HepG2 (cell line): ENCODE measurements around the gene TOM1L1. TPM values are rescaled to one million over a fixed set of nuclear protein-coding genes. Genes with fewer than 3 reads are reported as not detected.

Experiments used
- ARHGAP35 ChIP-seq: sonication (generic); formaldehyde crosslinking; IDR thresholded peaks from 2 replicates; pipeline ENCODE4 v1.9.0; 2022; ENCODE audit warnings: mild to moderate bottlenecking, inconsistent platforms, moderate library complexity, missing genetic modification reagents, borderline replicate concordance
- CC2D1A ChIP-seq: sonication (generic); formaldehyde crosslinking; IDR thresholded peaks from 2 replicates; pipeline ENCODE4 v1.8.1; 2023; ENCODE audit warnings: mild to moderate bottlenecking, missing genetic modification reagents
- CHD2 ChIP-seq: IDR thresholded peaks from 2 replicates; pipeline ENCODE4 v1.6.1; 2011; ENCODE audit warnings: low read depth, low read length, improper control_type of control experiment
- CREB1 ChIP-seq, 2 experiments: fragments of 450-650 bp in 1 of 2; IDR thresholded peaks; 2 replicates each; pipeline ENCODE4 v1.6.1; 2016 to 2017; ENCODE audit warnings: control low read depth in 1 of 2, mild to moderate bottlenecking in 1 of 2, missing compliant biosample characterization in 1 of 2, missing genetic modification characterization in 1 of 2
- FLYWCH1 ChIP-seq: sonication (generic); formaldehyde crosslinking; IDR thresholded peaks from 2 replicates; pipeline ENCODE4 v1.8.1; 2023; ENCODE audit warnings: mild to moderate bottlenecking, missing genetic modification reagents
- MTA3 ChIP-seq: sonication (generic); formaldehyde crosslinking; IDR thresholded peaks from 2 replicates; pipeline ENCODE4 v1.4.0; 2020; ENCODE audit warnings: missing genetic modification reagents
- SKI ChIP-seq: fragments of 450-650 bp; IDR thresholded peaks from one replicate; pipeline ENCODE4 v1.6.1; 2018; ENCODE audit warnings: mild to moderate bottlenecking; ENCODE audit not compliant: partially characterized antibody
- THAP11 ChIP-seq: IDR thresholded peaks from 2 replicates; pipeline ENCODE4 v1.6.1; 2016; ENCODE audit warnings: missing biosample characterization, missing genetic modification reagents
- ZIK1 ChIP-seq: sonication (generic); formaldehyde crosslinking; IDR thresholded peaks from 2 replicates; pipeline ENCODE4 v1.5.0; 2020; ENCODE audit warnings: mild to moderate bottlenecking, low read depth, missing genetic modification reagents, borderline replicate concordance
- ZNF256 ChIP-seq: sonication (generic); formaldehyde crosslinking; conservative IDR thresholded peaks from 2 replicates; pipeline ENCODE4 v1.4.0; 2020; ENCODE audit warnings: missing genetic modification reagents
- ZNF33A ChIP-seq: sonication (generic); formaldehyde crosslinking; IDR thresholded peaks from 2 replicates; pipeline ENCODE4 v1.5.1; 2020; ENCODE audit warnings: missing genetic modification reagents, mild to moderate bottlenecking, moderate library complexity, borderline replicate concordance
- ZNF501 ChIP-seq: sonication (generic); formaldehyde crosslinking; IDR thresholded peaks from 2 replicates; pipeline ENCODE4 v1.5.1; 2020; ENCODE audit warnings: mild to moderate bottlenecking, moderate library complexity, missing genetic modification reagents
- ZNF703 ChIP-seq: sonication (generic); formaldehyde crosslinking; IDR thresholded peaks from 2 replicates; pipeline ENCODE4 v1.5.1; 2020; ENCODE audit warnings: missing genetic modification reagents, mild to moderate bottlenecking, moderate library complexity, borderline replicate concordance
- ZNF746 ChIP-seq: sonication (generic); formaldehyde crosslinking; IDR thresholded peaks from 2 replicates; pipeline ENCODE4 v1.8.0; 2022; ENCODE audit warnings: mild to moderate bottlenecking, missing genetic modification reagents
- ZNF75D ChIP-seq: sonication (generic); formaldehyde crosslinking; IDR thresholded peaks from 2 replicates; pipeline ENCODE4 v1.8.1; 2023; ENCODE audit warnings: missing genetic modification reagents, mild to moderate bottlenecking, borderline replicate concordance
- ZNF841 ChIP-seq: sonication (generic); formaldehyde crosslinking; IDR thresholded peaks from 2 replicates; pipeline ENCODE4 v1.8.1; 2023; ENCODE audit warnings: missing genetic modification reagents, borderline replicate concordance
- polyA plus RNA-seq, 8 experiments: library from polyadenylated mRNA; depleted of rRNA in 3 of 8; stranded (reverse) in 7 of 8; unstranded in 1 of 8; fragments of >200 nt; fragmentation: Illumina TruSeq in 4 of 8; extraction: Trizol in 4 of 8; gene quantifications; 2 replicates each; pipeline versions ENCODE4 v1.2.1 to v1.2.3, GENCODE V29; 2011 to 2016; ENCODE audit warnings: low read depth in 4 of 8, missing spikeins in 1 of 8, mixed read lengths in 1 of 8; ENCODE audit not compliant: insufficient read depth in 1 of 8
- total RNA-seq, 5 experiments: library from RNA; depleted of rRNA; stranded (reverse); fragments of >200 nt; fragmentation: Illumina TruSeq; extraction: Trizol; gene quantifications; 2 replicates each; pipeline ENCODE4 v1.2.3, GENCODE V29; 2016; ENCODE audit warnings: low read depth in 1 of 5
- TF ChIP-seq, protein P1 (sequence below): sonication (generic); formaldehyde crosslinking; IDR thresholded peaks from 2 replicates; pipeline ENCODE4 v1.4.0; 2020; ENCODE audit warnings: low read depth, mild to moderate bottlenecking, missing genetic modification reagents
- TF ChIP-seq, protein P2 (sequence below): sonication (generic); formaldehyde crosslinking; conservative IDR thresholded peaks from 2 replicates; pipeline ENCODE4 v1.4.0; 2020; ENCODE audit warnings: missing genetic modification reagents
- TF ChIP-seq, protein P3 (sequence below): sonication (generic); formaldehyde crosslinking; IDR thresholded peaks from 2 replicates; pipeline ENCODE4 v1.5.0; 2020; ENCODE audit warnings: mild to moderate bottlenecking, low read depth, missing genetic modification reagents, borderline replicate concordance
- TF ChIP-seq, protein P4 (sequence below): IDR thresholded peaks from 2 replicates; pipeline ENCODE4 v1.6.1; 2016; ENCODE audit warnings: missing compliant biosample characterization, missing genetic modification reagents, borderline replicate concordance
- TF ChIP-seq, protein P5 (sequence below): sonication (generic); formaldehyde crosslinking; IDR thresholded peaks from 2 replicates; pipeline ENCODE4 v1.4.0; 2020; ENCODE audit warnings: missing genetic modification reagents

Gene TOM1L1
- total and polyA plus RNA-seq, 2 of the 13 experiments (the other 11 are each of a cell fraction or from before 2014, with no cell fraction given): 45.3 to 51.3 TPM

DNA sequence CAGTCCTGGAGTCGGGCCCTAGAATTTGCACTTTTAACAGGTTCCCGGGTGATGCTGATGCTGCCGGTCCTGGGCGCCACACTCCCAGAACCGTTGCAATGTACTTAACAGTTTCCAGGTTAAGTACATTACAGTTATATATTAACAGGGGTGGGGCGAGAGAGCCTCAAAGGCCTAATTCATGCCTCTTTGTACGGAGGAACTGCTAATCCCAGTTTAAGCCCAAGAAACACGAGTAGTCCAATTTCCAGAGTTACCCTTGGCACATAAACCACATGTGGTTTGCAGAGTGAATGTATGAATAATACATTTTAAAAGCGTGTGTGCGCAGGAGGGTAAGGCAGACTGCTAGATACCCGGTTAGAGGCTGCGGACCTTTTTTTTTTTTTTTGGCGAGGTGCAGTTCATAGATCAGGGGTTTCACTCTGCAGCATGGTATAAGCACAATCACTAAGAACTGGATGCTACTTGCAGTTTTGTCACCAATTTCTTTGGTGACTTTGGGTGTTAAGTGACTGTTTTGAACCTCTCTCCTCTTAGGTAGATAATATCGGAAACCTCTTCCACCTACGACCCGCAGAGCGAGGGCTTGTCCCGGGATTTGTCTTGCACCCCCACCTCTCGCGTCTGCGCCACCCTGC lies 67.1 kb downstream of the TOM1L1 start (continued):
- TF ChIP-seq CREB1 (IDR thresholded peaks at IDR 0.05) (no peak), CREB1 (CRISPR knock-in tag; IDR thresholded peaks at IDR 0.05) (0 out of 2 replicates have a peak, but pooled peaks have one; percentile 16), CHD2 (no peak), ZNF703 (no peak), ZNF501 (CRISPR knock-in tag) (no peak), ZNF75D (CRISPR knock-in tag) (no peak), ZIK1 (CRISPR knock-in tag) (no peak), ZNF746 (no peak), FLYWCH1 (CRISPR knock-in tag) (no peak), ZNF841 (no peak), ARHGAP35 (CRISPR knock-in tag) (no peak), ZNF33A (CRISPR knock-in tag) (no peak), CC2D1A (CRISPR knock-in tag) (no peak), SKI (no peak), MTA3 (CRISPR knock-in tag) (no peak), THAP11 (CRISPR knock-in tag) (no peak), ZNF256 (no peak)
- TF ChIP-seq, protein P1, sequence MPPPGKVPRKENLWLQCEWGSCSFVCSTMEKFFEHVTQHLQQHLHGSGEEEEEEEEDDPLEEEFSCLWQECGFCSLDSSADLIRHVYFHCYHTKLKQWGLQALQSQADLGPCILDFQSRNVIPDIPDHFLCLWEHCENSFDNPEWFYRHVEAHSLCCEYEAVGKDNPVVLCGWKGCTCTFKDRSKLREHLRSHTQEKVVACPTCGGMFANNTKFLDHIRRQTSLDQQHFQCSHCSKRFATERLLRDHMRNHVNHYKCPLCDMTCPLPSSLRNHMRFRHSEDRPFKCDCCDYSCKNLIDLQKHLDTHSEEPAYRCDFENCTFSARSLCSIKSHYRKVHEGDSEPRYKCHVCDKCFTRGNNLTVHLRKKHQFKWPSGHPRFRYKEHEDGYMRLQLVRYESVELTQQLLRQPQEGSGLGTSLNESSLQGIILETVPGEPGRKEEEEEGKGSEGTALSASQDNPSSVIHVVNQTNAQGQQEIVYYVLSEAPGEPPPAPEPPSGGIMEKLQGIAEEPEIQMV (CRISPR knock-in tag): 0 out of 2 replicates have a peak, but pooled peaks have one; percentile 55
- TF ChIP-seq, protein P2, sequence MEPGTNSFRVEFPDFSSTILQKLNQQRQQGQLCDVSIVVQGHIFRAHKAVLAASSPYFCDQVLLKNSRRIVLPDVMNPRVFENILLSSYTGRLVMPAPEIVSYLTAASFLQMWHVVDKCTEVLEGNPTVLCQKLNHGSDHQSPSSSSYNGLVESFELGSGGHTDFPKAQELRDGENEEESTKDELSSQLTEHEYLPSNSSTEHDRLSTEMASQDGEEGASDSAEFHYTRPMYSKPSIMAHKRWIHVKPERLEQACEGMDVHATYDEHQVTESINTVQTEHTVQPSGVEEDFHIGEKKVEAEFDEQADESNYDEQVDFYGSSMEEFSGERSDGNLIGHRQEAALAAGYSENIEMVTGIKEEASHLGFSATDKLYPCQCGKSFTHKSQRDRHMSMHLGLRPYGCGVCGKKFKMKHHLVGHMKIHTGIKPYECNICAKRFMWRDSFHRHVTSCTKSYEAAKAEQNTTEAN (CRISPR knock-in tag): peak; percentile 41; the same call in 1 of the 2 replicates
- TF ChIP-seq, protein P3, sequence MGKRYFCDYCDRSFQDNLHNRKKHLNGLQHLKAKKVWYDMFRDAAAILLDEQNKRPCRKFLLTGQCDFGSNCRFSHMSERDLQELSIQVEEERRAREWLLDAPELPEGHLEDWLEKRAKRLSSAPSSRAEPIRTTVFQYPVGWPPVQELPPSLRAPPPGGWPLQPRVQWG (CRISPR knock-in tag): no peak
- TF ChIP-seq, protein P4, sequence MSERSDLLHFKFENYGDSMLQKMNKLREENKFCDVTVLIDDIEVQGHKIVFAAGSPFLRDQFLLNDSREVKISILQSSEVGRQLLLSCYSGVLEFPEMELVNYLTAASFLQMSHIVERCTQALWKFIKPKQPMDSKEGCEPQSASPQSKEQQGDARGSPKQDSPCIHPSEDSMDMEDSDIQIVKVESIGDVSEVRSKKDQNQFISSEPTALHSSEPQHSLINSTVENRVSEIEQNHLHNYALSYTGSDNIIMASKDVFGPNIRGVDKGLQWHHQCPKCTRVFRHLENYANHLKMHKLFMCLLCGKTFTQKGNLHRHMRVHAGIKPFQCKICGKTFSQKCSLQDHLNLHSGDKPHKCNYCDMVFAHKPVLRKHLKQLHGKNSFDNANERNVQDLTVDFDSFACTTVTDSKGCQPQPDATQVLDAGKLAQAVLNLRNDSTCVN (CRISPR knock-in tag): no peak; the same call in 1 of the 2 replicates
- TF ChIP-seq, protein P5, sequence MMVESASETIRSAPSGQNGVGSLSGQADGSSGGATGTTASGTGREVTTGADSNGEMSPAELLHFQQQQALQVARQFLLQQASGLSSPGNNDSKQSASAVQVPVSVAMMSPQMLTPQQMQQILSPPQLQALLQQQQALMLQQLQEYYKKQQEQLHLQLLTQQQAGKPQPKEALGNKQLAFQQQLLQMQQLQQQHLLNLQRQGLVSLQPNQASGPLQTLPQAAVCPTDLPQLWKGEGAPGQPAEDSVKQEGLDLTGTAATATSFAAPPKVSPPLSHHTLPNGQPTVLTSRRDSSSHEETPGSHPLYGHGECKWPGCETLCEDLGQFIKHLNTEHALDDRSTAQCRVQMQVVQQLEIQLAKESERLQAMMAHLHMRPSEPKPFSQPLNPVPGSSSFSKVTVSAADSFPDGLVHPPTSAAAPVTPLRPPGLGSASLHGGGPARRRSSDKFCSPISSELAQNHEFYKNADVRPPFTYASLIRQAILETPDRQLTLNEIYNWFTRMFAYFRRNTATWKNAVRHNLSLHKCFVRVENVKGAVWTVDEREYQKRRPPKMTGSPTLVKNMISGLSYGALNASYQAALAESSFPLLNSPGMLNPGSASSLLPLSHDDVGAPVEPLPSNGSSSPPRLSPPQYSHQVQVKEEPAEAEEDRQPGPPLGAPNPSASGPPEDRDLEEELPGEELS (CRISPR knock-in tag): no peak; the same call in 1 of the 2 replicates
